Suppressor macrophage treated with lipopolysaccharide for 1 hour (primary cell): Measurements from ENCODE around the gene DUSP9.
A peak's percentile ranks its signal among the peaks of the same experiment; 100 is the strongest.

Experiments used
- DNase-seq, 3 donors: peaks; one replicate each; pipeline ENCODE4 v3.0.0-alpha.2; 2020 to 2022

Gene DUSP9

GRCh38 chrX:153649178-153649914 is 2.3 kb downstream of the DUSP9 start:
- peak; percentile 57 to 77 (median 65) for DNase-seq

- DNase-seq: no peak
Measured at GRCh38 chrX:153649915-153650782, 3.1 kb downstream of the DUSP9 start.

DNA sequence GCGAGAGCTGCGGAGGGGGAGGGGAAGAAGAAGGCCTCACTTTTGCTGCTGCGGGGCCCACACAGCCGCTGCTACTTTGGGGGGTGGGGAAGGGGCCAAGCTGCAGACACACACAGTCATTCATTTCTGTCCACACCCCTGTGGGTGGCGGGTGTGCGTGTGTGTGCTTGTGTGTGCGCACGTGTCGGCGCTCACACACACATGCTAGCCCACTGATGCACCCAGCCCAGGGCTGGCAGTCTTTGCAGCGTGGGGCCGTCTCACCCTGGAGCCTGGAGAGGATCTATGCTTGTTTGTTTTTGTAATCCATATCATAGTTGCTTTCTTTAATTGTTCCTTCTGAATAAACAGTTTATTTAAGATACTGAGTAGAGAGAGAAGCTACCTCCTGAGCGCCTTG is 4.0 kb downstream of the DUSP9 start:
- no peak for DNase-seq

DNA sequence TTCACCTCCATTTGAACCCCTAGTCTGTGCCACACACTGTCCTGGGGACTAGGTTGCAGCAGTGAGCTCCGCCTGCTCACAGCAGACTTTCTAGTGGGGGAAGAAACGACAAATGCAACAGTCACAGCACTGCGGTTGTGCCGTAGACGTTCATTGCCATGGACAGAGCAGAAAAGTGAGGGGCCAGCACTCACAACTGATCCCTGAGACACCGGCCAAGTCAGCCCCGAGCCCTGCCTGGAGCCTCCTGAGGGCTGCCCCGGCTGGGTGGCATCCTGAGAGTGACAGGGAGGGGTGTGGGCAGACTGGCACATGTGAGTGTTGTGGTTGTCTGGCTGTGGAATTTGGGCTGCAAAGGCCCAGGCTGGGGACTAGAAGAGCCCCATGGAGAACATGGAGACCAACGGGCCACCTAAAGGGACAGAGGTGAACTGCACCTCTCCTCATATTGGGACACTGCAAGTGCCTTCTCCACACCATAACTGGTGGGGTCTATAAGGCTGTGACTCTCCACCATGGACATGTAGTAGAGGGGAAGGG is 4.6 kb downstream of the DUSP9 start:
- DNase-seq: no peak

DNA sequence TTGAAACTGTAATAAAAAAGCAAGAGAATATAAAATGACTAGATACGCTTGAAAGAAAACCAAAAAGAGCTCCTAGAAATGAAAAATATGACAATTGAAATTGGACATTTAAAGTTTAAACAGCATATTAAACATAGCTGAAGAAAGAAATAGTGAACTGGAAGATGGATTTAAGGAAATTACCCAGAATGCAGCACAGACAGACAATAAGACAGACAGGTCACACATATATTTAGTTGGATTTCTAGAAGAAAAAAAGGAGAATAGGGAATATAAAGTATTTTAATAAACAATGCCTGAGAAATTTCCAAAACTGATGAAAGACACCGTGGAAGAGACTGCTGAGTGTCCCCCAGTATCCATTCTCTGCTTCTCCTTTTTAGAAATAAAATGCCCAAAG is 6.6 kb downstream of the DUSP9 start:
- no peak for DNase-seq

DNA sequence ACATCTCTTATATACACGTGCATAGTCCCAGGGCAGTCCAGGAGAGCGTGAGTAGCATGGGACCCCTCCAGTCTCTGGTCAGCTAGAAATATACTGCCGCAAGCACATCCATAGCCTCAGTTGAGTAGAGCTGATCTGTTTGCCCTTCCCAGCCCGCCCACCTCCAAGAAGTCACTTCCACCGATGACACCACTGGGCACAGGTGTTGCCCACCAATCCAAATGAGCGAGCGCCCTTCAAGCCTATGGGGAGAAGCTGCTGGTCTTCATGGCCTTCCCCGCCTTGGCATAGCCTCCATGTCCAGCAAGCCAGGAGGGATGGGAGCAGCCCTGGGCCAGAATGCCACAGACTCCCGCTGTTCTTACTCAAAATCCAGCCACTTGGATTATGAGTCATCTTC is 10.2 kb downstream of the DUSP9 start:
- no peak for DNase-seq

GRCh38 chrX:153659268-153659667 is 12.3 kb downstream of the DUSP9 start:
- no peak for DNase-seq

- peak; percentile 52 to 71 (median 55) for DNase-seq
Measured at GRCh38 chrX:153662266-153662665, 15.3 kb downstream of the DUSP9 start.

GRCh38 chrX:153665726-153666306 is 18.8 kb downstream of the DUSP9 start:
- DNase-seq: no peak

DNA sequence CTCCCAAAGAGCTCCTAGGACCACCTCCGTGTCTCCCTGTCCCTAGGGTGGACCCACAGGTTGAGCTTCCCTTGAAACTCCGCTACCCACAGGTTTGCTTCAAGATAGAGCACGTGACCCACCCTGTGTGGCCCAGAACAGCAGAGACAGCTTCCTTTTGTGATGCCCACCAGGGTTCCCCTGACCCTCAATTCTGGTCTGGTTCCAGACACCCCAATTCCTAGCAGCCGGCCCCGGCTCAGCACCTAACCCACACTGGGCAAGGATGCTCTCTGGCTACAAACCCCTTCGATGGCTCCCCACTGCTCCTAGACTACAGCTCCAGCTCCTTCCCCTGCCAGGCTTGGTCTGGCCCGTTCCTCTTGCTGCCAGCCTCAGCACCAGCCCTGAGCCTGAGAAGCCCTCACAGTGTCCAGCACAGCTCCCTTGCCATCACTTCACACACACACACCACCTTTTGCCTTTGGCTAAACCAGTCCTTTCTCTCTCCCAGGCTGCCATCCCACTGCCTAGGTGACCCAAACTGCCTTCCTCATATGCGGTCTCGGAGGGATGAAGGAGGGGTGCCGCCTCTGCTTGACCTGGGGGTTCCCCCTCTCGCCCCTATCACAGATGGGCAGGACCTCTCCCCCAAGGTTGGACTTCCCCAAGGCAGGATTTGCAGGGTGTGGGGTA is 20.4 kb downstream of the DUSP9 start:
- DNase-seq: peak in 1 of 3 donors; percentile 14

DNA sequence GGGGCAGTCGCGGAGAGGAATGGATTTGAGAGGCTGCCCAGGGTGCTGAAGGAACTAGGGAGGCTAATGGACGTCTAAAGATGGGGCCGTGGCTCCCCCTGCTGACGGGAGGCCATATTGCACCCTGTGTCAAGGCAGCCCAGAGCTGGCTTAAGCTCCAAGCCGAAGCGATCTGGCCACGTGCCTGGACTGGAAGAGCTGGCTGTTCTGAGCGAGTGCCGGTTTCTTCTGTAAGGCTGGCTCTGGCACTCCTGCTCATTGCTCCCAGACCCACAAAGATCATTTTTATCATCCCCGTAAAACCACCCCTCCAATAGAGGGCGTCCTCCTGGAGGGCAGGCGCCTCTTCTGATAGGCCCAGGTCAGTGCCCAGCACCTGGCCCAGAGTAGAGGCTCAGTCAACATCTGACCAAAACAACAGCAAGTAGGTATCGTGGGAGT is 21.0 kb downstream of the DUSP9 start:
- peak; percentile 70 to 82 (median 79) for DNase-seq

DNA sequence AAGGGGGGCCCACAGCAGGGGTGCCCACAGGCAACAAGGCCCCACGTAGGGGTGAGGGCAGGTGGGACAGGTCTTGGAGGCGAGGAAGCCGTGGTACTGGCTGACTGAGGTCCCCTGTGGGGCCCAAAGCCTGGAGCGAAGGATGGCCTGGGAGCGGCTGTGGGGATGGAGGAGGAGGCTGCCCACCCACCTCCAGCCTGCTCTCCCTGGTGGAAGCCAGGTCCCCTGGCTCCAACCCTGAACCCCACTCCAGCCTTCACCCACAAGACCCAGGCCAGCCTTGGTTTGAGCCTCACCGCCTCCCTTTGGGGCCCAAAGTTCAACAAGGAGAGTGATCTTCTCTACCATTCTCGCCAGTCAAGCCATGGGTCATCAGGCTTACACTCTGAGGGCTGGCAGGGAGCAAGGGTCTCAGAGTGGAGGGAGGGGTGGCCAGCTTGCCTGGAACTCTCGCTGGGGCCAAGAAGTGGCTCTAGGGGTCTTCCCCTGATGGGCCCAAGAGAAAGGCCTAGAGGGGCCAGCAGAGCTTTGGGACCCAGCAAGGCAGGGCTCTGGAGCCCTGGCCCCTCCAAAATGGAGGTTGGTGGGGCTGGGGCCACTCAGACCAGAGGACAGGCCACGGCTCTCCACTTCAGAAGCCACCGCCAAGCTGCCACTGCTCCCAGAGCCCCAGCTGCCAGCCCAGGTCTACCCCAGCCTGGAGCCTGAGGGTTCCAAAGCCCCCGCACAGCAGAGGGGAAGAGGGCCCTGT is 21.6 kb downstream of the DUSP9 start:
- DNase-seq: no peak

- DNase-seq: peak; percentile 23 to 66 (median 43)
Measured at GRCh38 chrX:153669174-153669890, 22.3 kb downstream of the DUSP9 start.

- DNase-seq: peak in 1 of 3 donors; percentile 8
Measured at GRCh38 chrX:153669901-153670731, 23.1 kb downstream of the DUSP9 start.

- DNase-seq: peak in 1 of 3 donors; percentile 1
Measured at GRCh38 chrX:153670748-153671588, 24.0 kb downstream of the DUSP9 start.

DNA sequence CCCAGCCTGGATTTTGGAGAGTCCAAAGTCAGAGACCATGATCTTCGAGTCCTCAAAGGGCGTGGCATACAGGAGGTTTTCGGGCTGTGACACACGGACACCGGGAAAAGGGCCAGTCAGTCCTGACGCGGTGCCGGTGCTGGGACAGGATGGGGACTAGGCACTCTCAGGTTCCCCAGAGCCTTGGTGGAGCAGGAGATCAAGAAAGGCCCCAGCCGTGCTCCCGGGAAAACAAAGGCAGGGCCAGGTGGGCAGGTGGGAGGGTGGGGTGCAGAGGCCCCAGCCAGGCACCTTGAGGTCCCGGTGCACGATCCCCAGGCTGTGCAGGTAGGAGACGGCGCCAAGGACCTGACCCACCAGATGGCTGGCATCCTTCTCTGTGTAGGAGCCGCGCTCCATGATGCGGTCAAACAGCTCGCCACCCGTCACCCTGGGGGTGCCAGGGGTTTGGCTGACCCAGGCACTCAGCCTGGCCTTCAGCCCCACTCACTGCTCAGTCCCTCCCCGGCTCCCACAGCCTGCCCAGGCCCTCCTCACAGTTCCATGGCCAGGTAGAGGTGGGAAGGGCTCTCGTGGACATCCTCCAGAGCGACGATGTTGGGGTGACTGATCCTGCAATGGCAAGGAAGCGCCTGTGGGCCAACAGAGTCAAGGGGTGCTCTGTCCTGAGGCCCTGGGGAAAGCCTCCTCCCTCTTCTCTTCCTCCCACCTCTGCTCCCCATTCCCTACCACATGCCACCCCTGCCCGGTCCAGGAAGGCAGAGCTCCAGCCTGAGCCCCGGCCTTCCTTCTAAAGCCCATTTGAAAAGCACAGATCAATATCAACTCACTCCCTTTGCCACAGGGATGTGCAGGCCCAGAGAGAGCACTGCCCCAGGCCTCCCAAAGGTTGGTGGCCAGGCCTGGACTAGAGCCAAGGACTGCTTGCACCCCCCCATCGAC is 24.9 kb downstream of the DUSP9 start:
- no peak for DNase-seq

DNA sequence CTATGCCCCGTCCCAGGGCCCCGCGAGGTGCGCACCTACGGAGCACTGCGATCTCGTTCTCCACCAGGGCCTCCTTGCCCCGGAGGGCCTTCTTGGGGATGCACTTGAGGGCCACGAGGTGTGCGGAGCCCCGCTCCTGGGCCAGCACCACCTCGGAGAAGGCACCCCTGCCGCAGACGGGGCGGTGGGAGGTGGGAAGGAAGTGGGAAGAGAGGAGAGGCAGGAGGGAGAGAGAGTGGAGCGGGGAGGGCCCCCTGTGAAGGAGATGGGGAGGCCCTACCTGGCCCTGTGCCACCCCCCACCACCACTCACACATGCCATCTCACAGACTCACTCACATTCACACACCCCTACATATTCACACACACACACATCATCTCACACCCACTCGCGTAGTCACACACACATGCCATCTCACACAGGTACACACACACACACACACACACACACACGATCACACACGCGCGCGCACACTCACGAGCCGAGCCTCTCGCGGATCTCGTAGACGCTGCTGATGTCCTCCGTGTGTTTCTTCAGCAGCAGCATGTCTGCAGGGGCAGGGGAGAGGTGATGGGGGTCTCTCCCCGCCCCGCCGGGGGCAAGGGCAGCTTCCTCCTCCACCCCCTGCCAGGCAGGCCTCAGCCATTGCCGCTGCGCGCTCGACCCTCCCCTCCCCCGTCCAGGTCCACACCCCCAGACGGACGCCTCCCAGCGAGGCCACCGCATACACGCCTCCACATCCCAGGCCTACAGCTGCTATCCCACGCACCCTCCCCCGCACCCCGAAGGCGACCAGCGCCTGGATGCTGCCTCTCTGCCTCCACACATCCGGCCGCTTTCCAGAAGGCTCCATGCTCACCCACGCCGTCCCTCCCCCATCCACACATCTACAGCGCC is 25.8 kb downstream of the DUSP9 start:
- DNase-seq: no peak
